Testis (tissue), 2 donors: ENCODE results near the gene CALHM3.

Experiments used
- POLR2A ChIP-seq: fragments of 450-650 bp; IDR thresholded peaks from one replicate; pipeline ENCODE4 v1.6.1; 2017; ENCODE audit warnings: antibody characterized with exemption, mild to moderate bottlenecking, moderate library complexity
- TF ChIP-seq, protein P1 (sequence below), 3 experiments: fragments of 450-650 bp in 2 of 3; fragments of 200-600 bp in 1 of 3; sonication (generic) in 1 of 3; IDR thresholded peaks; one replicate each; pipeline ENCODE4 v1.5.1; 2016 to 2019; ENCODE audit warnings: antibody characterized with exemption in 3 of 3, mild to moderate bottlenecking in 2 of 3, moderate library complexity in 1 of 3

DNA sequence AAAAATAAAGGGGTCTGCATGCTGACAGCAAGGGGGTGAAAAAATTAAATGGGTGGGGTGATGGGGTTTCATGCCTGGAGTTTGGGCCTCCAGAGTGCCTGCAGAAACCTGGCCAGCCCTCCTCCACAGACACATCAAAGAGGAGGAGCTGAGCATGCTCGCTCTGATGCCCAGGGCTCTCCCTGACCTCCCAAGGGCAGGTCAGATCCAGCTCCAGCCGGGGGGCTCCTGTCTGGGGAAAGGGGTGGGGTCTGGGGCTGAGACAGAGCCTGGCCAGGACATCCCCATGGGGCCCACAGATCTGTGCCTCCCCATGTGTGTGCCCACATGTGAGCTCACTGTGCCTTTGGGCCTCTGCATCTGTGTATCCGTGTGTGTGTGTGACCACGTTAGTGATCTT is 19.4 kb downstream of the CALHM3 start:
- TF ChIP-seq, protein P1, sequence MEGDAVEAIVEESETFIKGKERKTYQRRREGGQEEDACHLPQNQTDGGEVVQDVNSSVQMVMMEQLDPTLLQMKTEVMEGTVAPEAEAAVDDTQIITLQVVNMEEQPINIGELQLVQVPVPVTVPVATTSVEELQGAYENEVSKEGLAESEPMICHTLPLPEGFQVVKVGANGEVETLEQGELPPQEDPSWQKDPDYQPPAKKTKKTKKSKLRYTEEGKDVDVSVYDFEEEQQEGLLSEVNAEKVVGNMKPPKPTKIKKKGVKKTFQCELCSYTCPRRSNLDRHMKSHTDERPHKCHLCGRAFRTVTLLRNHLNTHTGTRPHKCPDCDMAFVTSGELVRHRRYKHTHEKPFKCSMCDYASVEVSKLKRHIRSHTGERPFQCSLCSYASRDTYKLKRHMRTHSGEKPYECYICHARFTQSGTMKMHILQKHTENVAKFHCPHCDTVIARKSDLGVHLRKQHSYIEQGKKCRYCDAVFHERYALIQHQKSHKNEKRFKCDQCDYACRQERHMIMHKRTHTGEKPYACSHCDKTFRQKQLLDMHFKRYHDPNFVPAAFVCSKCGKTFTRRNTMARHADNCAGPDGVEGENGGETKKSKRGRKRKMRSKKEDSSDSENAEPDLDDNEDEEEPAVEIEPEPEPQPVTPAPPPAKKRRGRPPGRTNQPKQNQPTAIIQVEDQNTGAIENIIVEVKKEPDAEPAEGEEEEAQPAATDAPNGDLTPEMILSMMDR (IDR thresholded peaks at IDR 0.05) = no peak
- TF ChIP-seq POLR2A = no peak
